HAP-1 (cell line): ENCODE measurements around the gene RBSN.

Source experiments
- DNase-seq, 2 experiments: peaks; one replicate each; pipeline ENCODE4 v3.0.0-alpha.2; 2016 to 2020; ENCODE audit warnings: low spot score in 2 of 2
- H3K27me3 ChIP-seq: fragments of 250-450 bp; sonication (Bioruptor Pico); 2 replicates; pipeline ENCODE4 v1.5.1; 2020; ENCODE audit warnings: low read depth, mild to moderate bottlenecking, moderate library complexity
- H3K36me3 ChIP-seq: fragments of 250-450 bp; sonication (Bioruptor Pico); replicated peaks from 2 replicates; pipeline ENCODE4 v1.5.1; 2020; ENCODE audit warnings: mild to moderate bottlenecking
- H3K4me1 ChIP-seq: fragments of 250-450 bp; sonication (Bioruptor Pico); 2 replicates; pipeline ENCODE4 v1.5.1; 2020; ENCODE audit warnings: mild to moderate bottlenecking
- H3K4me3 ChIP-seq: fragments of 250-450 bp; sonication (Bioruptor Pico); 2 replicates; pipeline ENCODE4 v1.5.1; 2020; ENCODE audit warnings: mild to moderate bottlenecking, moderate library complexity
- H3K9me3 ChIP-seq: fragments of 250-450 bp; sonication (Bioruptor Pico); 2 replicates; pipeline ENCODE4 v1.5.1; 2020; ENCODE audit warnings: mild to moderate bottlenecking, moderate library complexity
- in situ Hi-C: fragments of 300-500 bp; cut with MboI; formaldehyde crosslinking; loops from 3 replicates; pipeline ENCODE4 v1.14.3; 2020; ENCODE audit warnings: low sequenced_read_pairs, inconsistent platforms, mixed read lengths

RBSN gene

GRCh38 chr3:15091575-15091974 is 7.4 kb downstream of the RBSN start:
- no peak for DNase-seq
- Histone ChIP-seq H3K36me3 (peaks cover 42% of the 10 kb centered on the region), H3K4me3 (no peak overlapping the region), H3K4me1 (peaks cover 4% of the 10 kb centered on the region; the same call in 1 of the 2 replicates), H3K9me3 (no peaks in the 10 kb centered on the region), H3K27me3 (no peaks in the 10 kb centered on the region)
- in situ Hi-C loops = no loop called here

- H3K4me3 ChIP-seq = no peak overlapping the region
- peaks cover 42% of the 10 kb centered on the region for H3K36me3 ChIP-seq
- H3K4me1 ChIP-seq = peaks cover 4% of the 10 kb centered on the region; the same call in 1 of the 2 replicates
- H3K9me3 ChIP-seq = no peaks in the 10 kb centered on the region
- DNase-seq = no peak
- H3K27me3 ChIP-seq = no peaks in the 10 kb centered on the region
- in situ Hi-C loops = no loop called here
Observed at GRCh38 chr3:15089201-15089600, 9.7 kb downstream of the RBSN start.

- no peaks in the 10 kb centered on the region for H3K4me1 ChIP-seq
- in situ Hi-C loops = no loop called here
- H3K36me3 ChIP-seq = peaks cover 60% of the 10 kb centered on the region
- DNase-seq = no peak
- no peaks in the 10 kb centered on the region for H3K9me3 ChIP-seq
- H3K4me3 ChIP-seq = no peak overlapping the region
- no peaks in the 10 kb centered on the region for H3K27me3 ChIP-seq
Observed at GRCh38 chr3:15086699-15087098, 12.2 kb downstream of the RBSN start.

GRCh38 chr3:15086263-15086662 is 12.7 kb downstream of the RBSN start:
- Histone ChIP-seq H3K36me3 (peaks cover 61% of the 10 kb centered on the region), H3K4me3 (no peak overlapping the region), H3K9me3 (no peaks in the 10 kb centered on the region), H3K27me3 (no peaks in the 10 kb centered on the region), H3K4me1 (no peaks in the 10 kb centered on the region)
- in situ Hi-C loops = no loop called here
- no peak for DNase-seq

GRCh38 chr3:15083252-15083651 is 15.7 kb downstream of the RBSN start:
- Histone ChIP-seq H3K36me3 (peaks cover 70% of the 10 kb centered on the region), H3K4me1 (no peaks in the 10 kb centered on the region)
- in situ Hi-C loops = no loop called here

GRCh38 chr3:15081960-15082664 is 16.8 kb downstream of the RBSN start:
- DNase-seq = no peak

More at GRCh38 chr3:15083252-15083651, 15.7 kb downstream of the RBSN start:
- H3K4me3 ChIP-seq = no peak overlapping the region
- H3K27me3 ChIP-seq = no peaks in the 10 kb centered on the region
- DNase-seq = no peak
- no peaks in the 10 kb centered on the region for H3K9me3 ChIP-seq

GRCh38 chr3:15079091-15079490 is 19.9 kb downstream of the RBSN start:
- H3K36me3 ChIP-seq = peaks cover 88% of the 10 kb centered on the region
- H3K9me3 ChIP-seq = no peaks in the 10 kb centered on the region
- in situ Hi-C loops = no loop called here
- no peak overlapping the region for H3K4me3 ChIP-seq
- H3K27me3 ChIP-seq = no peaks in the 10 kb centered on the region
- DNase-seq = no peak
- no peaks in the 10 kb centered on the region for H3K4me1 ChIP-seq

More at GRCh38 chr3:15081960-15082664, 16.8 kb downstream of the RBSN start:
- no peaks in the 10 kb centered on the region for H3K9me3 ChIP-seq
- H3K27me3 ChIP-seq = no peaks in the 10 kb centered on the region
- H3K36me3 ChIP-seq = peaks cover 80% of the 10 kb centered on the region
- H3K4me1 ChIP-seq = no peaks in the 10 kb centered on the region
- in situ Hi-C loops = no loop called here
- no peak overlapping the region for H3K4me3 ChIP-seq

GRCh38 chr3:15074500-15074899 is 24.4 kb downstream of the RBSN start:
- DNase-seq = no peak
- Histone ChIP-seq H3K27me3 (no peaks in the 10 kb centered on the region), H3K9me3 (no peaks in the 10 kb centered on the region), H3K36me3 (peaks cover 67% of the 10 kb centered on the region), H3K4me3 (no peak overlapping the region), H3K4me1 (no peaks in the 10 kb centered on the region)
- in situ Hi-C loops = no loop called here

GRCh38 chr3:15071699-15072098 is 27.2 kb downstream of the RBSN start:
- no peak for DNase-seq
- Histone ChIP-seq H3K27me3 (no peaks in the 10 kb centered on the region), H3K4me1 (no peaks in the 10 kb centered on the region), H3K9me3 (no peaks in the 10 kb centered on the region), H3K36me3 (peaks cover 44% of the 10 kb centered on the region), H3K4me3 (no peak overlapping the region)
- in situ Hi-C loops = no loop called here

- Histone ChIP-seq H3K36me3 (peaks cover 25% of the 10 kb centered on the region), H3K4me3 (no peak overlapping the region), H3K9me3 (no peaks in the 10 kb centered on the region; the same call in 1 of the 2 replicates), H3K27me3 (no peaks in the 10 kb centered on the region), H3K4me1 (peaks cover 3% of the 10 kb centered on the region; the same call in 1 of the 2 replicates)
- no peak for DNase-seq
- in situ Hi-C loops = no loop called here
Observed at GRCh38 chr3:15069441-15069840, 29.5 kb downstream of the RBSN start.

GRCh38 chr3:15066467-15066866 is 32.5 kb downstream of the RBSN start:
- Histone ChIP-seq H3K36me3 (peaks cover 21% of the 10 kb centered on the region), H3K4me3 (no peak overlapping the region), H3K9me3 (no peaks in the 10 kb centered on the region; the same call in 1 of the 2 replicates), H3K27me3 (no peaks in the 10 kb centered on the region), H3K4me1 (peaks cover 13% of the 10 kb centered on the region)
- DNase-seq = no peak
- in situ Hi-C loops = no loop called here

GRCh38 chr3:15065550-15066007 is 33.4 kb downstream of the RBSN start:
- Histone ChIP-seq H3K4me1 (peaks cover 13% of the 10 kb centered on the region), H3K27me3 (no peaks in the 10 kb centered on the region), H3K36me3 (peaks cover 21% of the 10 kb centered on the region), H3K4me3 (peak overlapping the region; percentile 92), H3K9me3 (no peaks in the 10 kb centered on the region; the same call in 1 of the 2 replicates)
- no peak for DNase-seq
- in situ Hi-C loops = no loop called here

- Histone ChIP-seq H3K4me3 (peak within 1 kb of the TSS; percentile 92), H3K9me3 (no peaks in the 10 kb centered on the region; the same call in 1 of the 2 replicates), H3K27me3 (no peaks in the 10 kb centered on the region), H3K36me3 (peaks cover 18% of the 10 kb centered on the region), H3K4me1 (peaks cover 13% of the 10 kb centered on the region)
- in situ Hi-C loops = no loop called here
- peak; percentile 86 to 92 for DNase-seq
Observed at GRCh38 chr3:15064835-15065549, 34.0 kb downstream of the RBSN start, which contains the start of gene MRPS25. Gene MRPS25, minus strand, starts transcription at chr3:15065315. Its CDS starts 121 bp downstream, at chr3:15065194.

- DNase-seq = peak in 1 of 2 experiments; percentile 36
Observed at GRCh38 chr3:15064299-15064834, 34.6 kb downstream of the RBSN start.

More at GRCh38 chr3:15064299-15064834, 34.6 kb downstream of the RBSN start:
- Histone ChIP-seq H3K9me3 (no peaks in the 10 kb centered on the region; the same call in 1 of the 2 replicates), H3K36me3 (peaks cover 22% of the 10 kb centered on the region), H3K27me3 (no peaks in the 10 kb centered on the region), H3K4me1 (peaks cover 13% of the 10 kb centered on the region), H3K4me3 (peak overlapping the region; percentile 92)
- in situ Hi-C loops = no loop called here
